Measurements from ENCODE around the gene CSF3.
A peak's percentile ranks its signal among the peaks of the same experiment; 100 is the strongest.

The CSF3 gene

GRCh38 chr17:40025991-40026815 is 11.0 kb downstream of the CSF3 start:
- DNase-seq = no peak

- DNase-seq = peak; percentile 80
Measured at GRCh38 chr17:40026816-40027613, 11.8 kb downstream of the CSF3 start.

- no peak for DNase-seq
Measured at GRCh38 chr17:40027614-40028012, 12.4 kb downstream of the CSF3 start.

GRCh38 chr17:40028595-40028994 is 13.4 kb downstream of the CSF3 start:
- DNase-seq = no peak

DNA sequence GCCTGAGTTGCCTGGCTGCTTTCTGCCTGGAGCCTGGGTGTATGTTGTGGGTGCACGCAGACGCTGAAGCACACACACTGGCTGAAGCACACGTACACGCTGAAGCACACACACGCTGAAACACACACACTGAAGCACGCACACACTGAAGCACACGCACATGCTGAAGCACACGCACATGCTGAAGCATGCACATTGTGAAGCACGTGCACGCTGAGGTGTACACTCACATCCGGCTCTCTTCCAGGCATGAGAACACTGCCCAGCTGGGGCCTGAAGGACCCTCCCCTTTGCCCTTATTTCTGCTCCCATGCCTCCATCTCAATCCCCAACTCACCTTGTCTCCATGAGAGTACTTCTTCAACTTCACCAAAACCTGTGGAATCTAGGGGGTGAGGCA is 16.5 kb downstream of the CSF3 start:
- DNase-seq = no peak

GRCh38 chr17:40032322-40033320 is 17.4 kb downstream of the CSF3 start:
- DNase-seq = no peak

- no peak for DNase-seq
Measured at GRCh38 chr17:40033339-40033738, 18.1 kb downstream of the CSF3 start.

DNA sequence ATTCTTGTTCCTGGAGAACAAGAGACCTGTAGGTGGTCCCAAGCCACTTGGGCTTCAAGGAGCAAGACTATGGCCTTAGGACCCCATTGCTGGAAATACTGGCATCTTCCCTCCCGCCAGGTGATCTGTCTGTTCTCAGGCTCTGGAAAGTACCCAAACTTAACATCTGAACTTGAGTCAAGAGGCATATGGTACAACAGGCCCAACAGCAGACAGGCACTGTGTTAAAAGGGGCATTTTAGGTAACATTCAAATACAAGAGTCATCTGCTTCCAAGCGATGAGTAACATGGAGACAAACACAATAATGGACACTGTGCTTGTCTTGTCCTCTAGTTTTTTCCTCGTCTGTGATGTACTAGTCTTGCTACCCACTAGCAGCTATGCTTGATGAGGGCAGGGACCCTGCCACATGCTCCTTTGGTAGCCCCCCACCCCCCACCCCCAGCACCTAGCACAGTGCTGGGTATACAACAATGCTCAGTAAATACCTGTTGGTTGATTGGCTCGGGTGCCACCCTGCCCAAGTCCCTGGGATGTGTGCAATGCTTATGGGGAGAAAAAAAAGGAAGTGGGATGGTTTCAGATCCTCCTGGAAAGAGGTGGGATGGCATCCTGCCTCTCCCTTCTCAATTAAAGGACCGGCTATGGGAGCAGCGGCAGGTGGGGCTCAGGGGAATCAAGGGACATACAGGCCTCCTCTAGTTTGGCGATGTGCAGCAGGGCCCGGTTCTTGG is 19.4 kb downstream of the CSF3 start:
- DNase-seq = no peak

- peak; percentile 23 for DNase-seq
Measured at GRCh38 chr17:40035162-40035559, 19.9 kb downstream of the CSF3 start.

DNA sequence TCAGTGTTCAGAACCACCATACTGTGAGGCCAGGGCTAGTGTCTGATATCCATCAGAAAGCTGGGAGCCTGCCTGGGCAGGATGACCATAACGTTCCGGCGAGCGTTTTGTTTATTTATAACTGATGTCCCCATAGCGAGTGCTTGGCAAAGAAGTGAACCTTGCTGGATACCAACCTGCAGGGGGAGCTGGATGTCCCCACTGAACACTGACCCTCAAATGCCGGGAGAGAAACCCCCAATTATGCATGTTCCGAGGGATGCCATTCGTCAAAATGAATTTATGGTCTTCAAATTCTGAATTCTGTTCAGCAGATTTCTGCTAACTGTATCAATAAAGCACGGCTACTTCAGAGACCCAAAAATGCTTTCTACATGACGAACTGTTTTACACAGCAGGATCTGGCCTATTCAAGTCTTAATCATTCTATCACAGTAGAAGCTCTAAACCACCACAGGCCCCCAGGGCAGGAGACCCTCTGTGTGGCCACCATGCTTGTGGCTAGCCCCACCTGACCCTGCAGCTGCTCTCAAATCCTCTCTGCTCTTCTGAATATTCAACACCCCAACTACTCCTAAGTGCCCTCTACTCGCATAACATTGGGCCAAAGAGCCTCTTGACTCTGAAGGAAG is 23.8 kb downstream of the CSF3 start:
- peak; percentile 35 for DNase-seq

DNA sequence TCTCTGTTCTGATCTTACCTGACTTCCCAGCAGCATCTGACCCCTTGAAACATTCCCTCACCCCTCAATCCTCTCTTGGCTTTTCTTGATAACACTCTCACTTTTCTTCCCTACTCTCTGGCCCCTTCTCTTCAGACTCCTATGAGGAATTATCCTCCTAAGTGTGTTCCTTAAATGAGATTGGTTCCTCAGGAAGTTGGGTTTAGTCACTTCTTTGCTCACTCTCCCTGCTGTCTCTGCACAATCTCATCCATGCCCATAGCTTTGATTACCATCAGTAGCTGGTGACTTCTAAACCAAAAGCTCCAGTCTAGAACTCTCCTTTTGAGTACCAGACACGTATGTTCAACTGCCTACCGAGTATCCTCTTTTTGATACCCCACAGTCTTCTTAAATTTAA is 26.0 kb downstream of the CSF3 start:
- no peak for DNase-seq

DNA sequence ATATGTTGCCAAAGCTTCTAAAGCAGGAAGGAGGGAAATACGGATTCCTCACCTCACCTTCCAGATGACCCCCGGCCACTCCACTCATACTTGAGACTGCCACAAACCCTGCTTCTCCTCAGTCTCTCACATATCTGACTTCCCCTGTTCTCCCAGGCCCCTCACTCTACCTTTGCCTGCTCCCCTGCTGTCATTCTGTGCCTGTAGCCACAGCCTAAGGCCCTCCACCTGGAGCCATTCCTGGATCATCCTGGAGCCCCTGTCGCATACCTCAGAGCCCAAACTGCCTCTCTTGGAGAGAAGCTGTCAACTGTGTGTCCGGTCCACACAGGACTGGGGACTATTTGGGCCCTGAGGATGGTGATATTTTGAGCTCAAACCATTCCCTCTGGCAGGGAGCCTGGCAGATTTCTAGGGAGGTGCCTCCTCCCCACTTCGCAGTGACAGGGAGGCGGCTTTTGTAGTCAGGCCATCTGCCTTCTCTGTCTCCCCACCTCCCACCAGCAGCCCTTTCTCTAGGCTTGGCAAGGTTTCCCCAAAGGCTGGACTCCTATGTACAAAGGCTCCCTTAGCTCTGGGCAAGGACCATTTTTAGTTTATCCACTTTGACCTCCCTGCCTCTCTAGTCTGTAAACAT is 41.3 kb downstream of the CSF3 start:
- no peak for DNase-seq

DNA sequence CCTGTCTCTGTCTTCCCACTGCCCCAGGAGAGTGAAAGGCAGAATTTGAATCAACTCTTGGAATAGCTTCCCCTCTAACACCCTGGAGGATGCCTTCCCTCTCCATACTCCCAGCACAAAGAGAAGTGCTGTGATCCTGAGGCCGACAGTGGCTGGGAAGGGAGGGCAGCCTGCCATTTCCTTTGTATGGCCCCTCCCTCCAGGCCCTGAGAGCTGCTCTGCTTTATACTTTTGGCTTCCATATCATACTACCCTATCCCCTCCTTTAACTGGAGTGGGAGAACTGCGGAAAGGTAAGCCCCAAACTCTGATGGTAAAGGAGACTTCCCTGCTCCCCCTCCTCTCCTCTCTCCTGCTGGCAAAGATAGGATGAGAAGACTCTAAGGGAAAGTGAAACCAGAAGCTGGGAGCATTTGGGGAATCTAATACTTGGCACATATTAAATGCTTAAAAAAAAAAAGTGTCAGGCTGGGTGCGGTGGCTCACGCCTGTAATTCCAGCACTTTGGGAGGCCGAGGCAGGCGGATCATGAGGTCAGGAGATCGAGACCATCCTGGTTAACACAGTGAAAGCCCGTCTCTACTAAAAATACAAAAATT is 43.0 kb downstream of the CSF3 start:
- no peak for DNase-seq

- DNase-seq = no peak
Measured at GRCh38 chr17:40058865-40059264, 43.6 kb downstream of the CSF3 start.

DNA sequence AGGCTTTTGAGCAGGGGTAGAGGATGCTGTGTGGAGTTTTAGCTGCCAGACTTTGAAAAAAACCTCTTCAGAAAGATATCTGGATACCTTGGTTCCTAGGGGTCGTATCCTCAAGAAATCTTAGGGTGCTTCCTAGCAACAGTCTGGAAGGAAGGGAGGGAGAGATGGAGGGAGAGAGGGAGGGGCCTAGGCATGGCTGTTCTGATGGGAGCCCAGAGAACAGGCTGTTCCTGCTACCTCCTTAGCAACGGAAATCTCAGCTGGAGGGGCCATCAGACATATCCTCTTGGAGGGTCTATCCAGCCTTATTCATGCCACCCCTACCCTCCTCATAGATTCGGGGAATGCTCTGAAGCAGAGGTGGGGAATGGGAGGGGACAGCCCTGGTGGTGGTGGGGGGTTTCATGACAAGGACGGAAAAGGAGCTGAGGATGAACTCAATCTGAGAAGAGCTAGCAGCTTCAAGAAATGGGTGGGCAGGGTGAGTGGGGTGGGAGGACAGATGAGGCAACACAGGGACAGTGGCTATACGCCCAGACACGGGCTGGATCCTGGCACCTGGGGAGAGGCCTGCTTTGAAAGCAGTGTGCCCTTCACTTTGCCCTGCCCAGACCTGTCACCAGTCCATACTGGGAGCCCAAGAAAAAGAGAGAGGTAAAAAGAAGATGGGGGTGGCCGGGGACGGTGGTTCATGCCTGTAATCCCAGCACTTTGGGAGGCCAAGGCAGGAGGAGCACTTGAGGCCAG is 44.7 kb downstream of the CSF3 start:
- no peak for DNase-seq

- no peak for DNase-seq
Measured at GRCh38 chr17:40060887-40061608, 45.8 kb downstream of the CSF3 start.

DNA sequence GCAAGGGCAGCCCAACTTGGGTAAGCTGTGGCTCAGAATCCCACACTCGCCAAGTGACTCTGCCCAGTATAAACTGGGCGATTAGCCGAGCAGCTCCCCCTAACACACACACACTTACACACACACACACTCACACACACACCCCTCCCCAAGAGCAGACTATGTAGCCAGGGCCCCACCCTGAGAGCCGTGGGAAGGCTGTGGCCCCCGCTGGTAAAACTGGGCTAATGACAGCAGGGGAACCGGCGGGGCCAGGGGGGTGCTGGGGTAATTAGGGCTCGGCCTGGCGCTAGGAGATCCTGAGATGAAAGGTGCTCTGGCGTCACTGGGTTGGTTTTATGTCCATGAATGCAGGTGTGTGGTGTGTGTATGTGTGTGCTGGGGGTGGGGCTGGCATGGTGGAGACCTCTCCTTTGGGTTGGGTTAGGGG is 46.4 kb downstream of the CSF3 start:
- DNase-seq = no peak

GRCh38 chr17:40062329-40063186 is 47.3 kb downstream of the CSF3 start, which contains the start of gene THRA:
THRA (plus strand) TSS chr17:40062965; CDS start chr17:40074489, 11,524 bp downstream.
- DNase-seq = peak; percentile 80

Data from NCI-H774 (cell line).